Gastrocnemius medialis (tissue), 4 donors: ENCODE data around the gene CCDC146.

Experiments
- CTCF ChIP-seq, 5 experiments: fragments of 450-650 bp in 3 of 5; fragments of 200-600 bp in 2 of 5; sonication (generic) in 2 of 5; IDR thresholded peaks in 4 of 5; conservative IDR thresholded peaks in 1 of 5; 1 replicate in 4 of 5; 2 replicates in 1 of 5; pipeline ENCODE4 v1.5.1; 2016 to 2019; ENCODE audit warnings: antibody characterized with exemption in 5 of 5, mild to moderate bottlenecking in 3 of 5, moderate library complexity in 3 of 5
- POLR2A ChIP-seq, 2 donors: fragments of 450-650 bp; IDR thresholded peaks; one replicate each; pipeline ENCODE4 v1.6.1; 2017; ENCODE audit warnings: antibody characterized with exemption in 2 of 2, mild to moderate bottlenecking in 2 of 2, moderate library complexity in 2 of 2

- TF ChIP-seq CTCF (IDR thresholded peaks at IDR 0.05 in 4 of 5, conservative IDR thresholded peaks at IDR 0.05 in 1 of 5) (no peak), POLR2A (IDR thresholded peaks at IDR 0.05) (no peak)
Measured at GRCh38 chr7:77202481-77202976, 80.1 kb downstream of the CCDC146 start.
